Fibroblast of pulmonary artery (primary cell): ENCODE measurements around the gene PLXDC2.

Experiments used
- DNase-seq: peaks from one replicate; pipeline ENCODE4 v3.0.0-alpha.2; 2010; ENCODE audit warnings: low read depth
- H3K4me3 ChIP-seq: replicated peaks from 2 replicates; pipeline ENCODE4 v1.5.1; 2011; ENCODE audit warnings: low read depth, mild to moderate bottlenecking, control low read depth, low read length, moderate library complexity
- TF ChIP-seq, protein P1 (sequence below): IDR thresholded peaks from 2 replicates; pipeline ENCODE4 v1.5.1; 2011; ENCODE audit warnings: mild to moderate bottlenecking, control low read depth, low read length, inconsistent platforms; ENCODE audit errors: missing control alignments

PLXDC2 gene

DNA sequence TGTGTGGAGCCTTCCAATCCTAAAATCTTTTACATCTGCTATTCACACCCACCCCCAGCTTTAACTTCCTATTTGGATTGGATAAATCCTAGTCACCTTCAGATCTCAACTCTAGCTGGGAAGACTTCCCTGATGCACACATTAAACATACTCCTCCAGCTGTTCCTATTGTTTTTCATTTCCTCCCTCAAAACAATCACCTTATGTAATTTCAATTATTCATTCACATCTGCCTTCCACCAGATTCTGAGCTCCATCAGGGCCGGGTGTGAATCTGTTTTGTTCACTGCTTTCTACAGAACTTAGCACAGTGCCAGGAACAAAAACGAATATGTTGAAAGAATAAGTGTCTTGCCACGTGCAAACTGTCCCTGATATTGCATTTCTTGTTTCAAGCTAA lies 497.4 kb downstream of the PLXDC2 start:
- peak; percentile 7 for DNase-seq
- H3K4me3 ChIP-seq = no peak overlapping the region
- TF ChIP-seq, protein P1, sequence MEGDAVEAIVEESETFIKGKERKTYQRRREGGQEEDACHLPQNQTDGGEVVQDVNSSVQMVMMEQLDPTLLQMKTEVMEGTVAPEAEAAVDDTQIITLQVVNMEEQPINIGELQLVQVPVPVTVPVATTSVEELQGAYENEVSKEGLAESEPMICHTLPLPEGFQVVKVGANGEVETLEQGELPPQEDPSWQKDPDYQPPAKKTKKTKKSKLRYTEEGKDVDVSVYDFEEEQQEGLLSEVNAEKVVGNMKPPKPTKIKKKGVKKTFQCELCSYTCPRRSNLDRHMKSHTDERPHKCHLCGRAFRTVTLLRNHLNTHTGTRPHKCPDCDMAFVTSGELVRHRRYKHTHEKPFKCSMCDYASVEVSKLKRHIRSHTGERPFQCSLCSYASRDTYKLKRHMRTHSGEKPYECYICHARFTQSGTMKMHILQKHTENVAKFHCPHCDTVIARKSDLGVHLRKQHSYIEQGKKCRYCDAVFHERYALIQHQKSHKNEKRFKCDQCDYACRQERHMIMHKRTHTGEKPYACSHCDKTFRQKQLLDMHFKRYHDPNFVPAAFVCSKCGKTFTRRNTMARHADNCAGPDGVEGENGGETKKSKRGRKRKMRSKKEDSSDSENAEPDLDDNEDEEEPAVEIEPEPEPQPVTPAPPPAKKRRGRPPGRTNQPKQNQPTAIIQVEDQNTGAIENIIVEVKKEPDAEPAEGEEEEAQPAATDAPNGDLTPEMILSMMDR = no peak

GRCh38 chr10:20314431-20314830 lies 498.2 kb downstream of the PLXDC2 start:
- TF ChIP-seq, protein P1 = no peak
- no peak overlapping the region for H3K4me3 ChIP-seq
- DNase-seq = no peak

DNA sequence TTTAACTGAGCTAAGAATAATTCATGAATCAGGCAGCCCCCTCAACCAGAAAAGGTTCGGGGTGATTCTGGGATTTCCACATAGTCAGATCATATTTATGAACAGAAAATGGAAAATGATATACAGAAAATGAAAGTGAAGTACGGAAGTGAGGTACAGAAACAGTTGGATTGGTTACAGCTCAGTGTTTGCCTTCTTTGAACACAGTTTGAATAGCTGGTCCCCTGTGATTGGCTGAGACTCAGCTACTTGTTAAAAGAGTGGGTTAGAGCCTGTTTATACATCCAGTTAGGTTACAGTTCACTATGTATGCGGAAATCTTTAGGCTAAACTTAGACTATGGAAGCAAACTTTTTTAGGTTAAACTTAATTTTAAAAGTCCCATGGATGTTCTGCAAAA lies 511.7 kb downstream of the PLXDC2 start:
- no peak overlapping the region for H3K4me3 ChIP-seq
- TF ChIP-seq, protein P1 = no peak
- no peak for DNase-seq

- no peak overlapping the region for H3K4me3 ChIP-seq
- TF ChIP-seq, protein P1 = no peak
- DNase-seq = no peak
Observed at GRCh38 chr10:20330246-20330645, 514.0 kb downstream of the PLXDC2 start.

DNA sequence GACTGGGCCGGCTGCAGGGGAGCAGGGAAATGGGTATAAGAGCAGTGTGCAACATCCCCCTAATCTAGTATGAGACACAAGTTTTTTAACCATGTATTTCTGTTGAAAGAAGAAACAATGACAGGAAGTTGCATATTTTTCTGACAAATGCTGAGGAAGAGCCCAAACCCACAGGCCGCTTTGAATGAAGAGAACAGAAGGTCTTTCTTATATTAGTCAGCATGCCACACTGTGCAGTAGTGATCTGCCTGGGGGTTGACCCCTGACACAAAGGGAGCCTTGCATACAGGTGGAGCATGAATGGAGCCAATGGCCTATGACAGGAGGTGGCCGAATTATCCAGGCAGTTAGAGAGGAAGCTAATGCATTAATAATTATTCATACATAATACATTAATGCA lies 518.3 kb downstream of the PLXDC2 start:
- H3K4me3 ChIP-seq = no peak overlapping the region
- no peak for DNase-seq
- TF ChIP-seq, protein P1 = no peak
